ENCODE data around the gene TMEM17. TPM values are rescaled to one million over a fixed set of nuclear protein-coding genes. Genes with fewer than 3 reads are reported as not detected.

Gene TMEM17
- total RNA-seq, 2 donors from 2014 or later = 2.3 to 3.3 TPM

- Histone ChIP-seq H3K36me3 (replicated peaks in 1 of 2; ENCODE audit: insufficient read depth in 1 of 2, low read depth in 2 of 2) (no peaks in the 10 kb centered on the region), H3K9me3 (no peaks in the 10 kb centered on the region), H3K27me3 (no peaks in the 10 kb centered on the region), H3K4me1 (peaks cover 22% of the 10 kb centered on the region), H3K4me3 (no peak overlapping the region), H3K27ac (no peak overlapping the region)
- no peak for TF ChIP-seq CTCF (IDR thresholded peaks at IDR 0.05)
- TF ChIP-seq POLR2A (IDR thresholded peaks at IDR 0.05) = no peak
- 94 to 96% methylated on average over 4 of the region's 4 CpGs for WGBS, 2 donors
- intact Hi-C loops (cut with DNase I) = no loop called here
- ATAC-seq (no peak), DNase-seq (no peak)
Observed at GRCh38 chr2:62461017-62461553, 44.9 kb downstream of the TMEM17 start.

GRCh38 chr2:62460175-62460574 lies 45.8 kb downstream of the TMEM17 start:
- Histone ChIP-seq H3K27ac (no peak overlapping the region), H3K36me3 (replicated peaks in 1 of 2; ENCODE audit: insufficient read depth in 1 of 2, low read depth in 2 of 2) (no peaks in the 10 kb centered on the region), H3K4me3 (no peak overlapping the region), H3K27me3 (no peaks in the 10 kb centered on the region), H3K9me3 (no peaks in the 10 kb centered on the region), H3K4me1 (peaks cover 22% of the 10 kb centered on the region)
- 80 to 88% methylated on average over 5 of the region's 5 CpGs for WGBS, 2 donors
- DNase-seq (no peak), ATAC-seq (no peak)
- TF ChIP-seq CTCF (IDR thresholded peaks at IDR 0.05) = no peak
- no peak for TF ChIP-seq POLR2A (IDR thresholded peaks at IDR 0.05)
- intact Hi-C loops (cut with DNase I) = no loop called here

GRCh38 chr2:62459672-62460071 lies 46.3 kb downstream of the TMEM17 start:
- intact Hi-C loops (cut with DNase I) = no loop called here
- no peaks in the 10 kb centered on the region for H3K27me3 ChIP-seq
- ATAC-seq = no peak
- no peaks in the 10 kb centered on the region for H3K9me3 ChIP-seq
- no peak overlapping the region for H3K4me3 ChIP-seq
- no peak overlapping the region for H3K27ac ChIP-seq
- no peak for DNase-seq
- no peak for TF ChIP-seq CTCF (IDR thresholded peaks at IDR 0.05)
- TF ChIP-seq POLR2A (IDR thresholded peaks at IDR 0.05) = no peak
- no peaks in the 10 kb centered on the region for H3K36me3 ChIP-seq (replicated peaks in 1 of 2; ENCODE audit: insufficient read depth in 1 of 2, low read depth in 2 of 2)
- H3K4me1 ChIP-seq = peaks cover 22% of the 10 kb centered on the region
- 81 to 86% methylated on average over 2 of the region's 2 CpGs for WGBS, 2 donors

- ATAC-seq = no peak
- no peak for DNase-seq
- Histone ChIP-seq H3K9me3 (no peaks in the 10 kb centered on the region), H3K36me3 (replicated peaks in 1 of 2; ENCODE audit: insufficient read depth in 1 of 2, low read depth in 2 of 2) (no peaks in the 10 kb centered on the region), H3K4me1 (peaks cover 22% of the 10 kb centered on the region), H3K27ac (no peak overlapping the region), H3K4me3 (no peak overlapping the region), H3K27me3 (no peaks in the 10 kb centered on the region)
- TF ChIP-seq CTCF (IDR thresholded peaks at IDR 0.05) (no peak), POLR2A (IDR thresholded peaks at IDR 0.05) (no peak)
- intact Hi-C loops (cut with DNase I) = no loop called here
- 85 to 88% methylated on average over 3 of the region's 3 CpGs for WGBS, 2 donors
Observed at GRCh38 chr2:62459106-62459505, 46.9 kb downstream of the TMEM17 start.

GRCh38 chr2:62458671-62459081 lies 47.3 kb downstream of the TMEM17 start:
- TF ChIP-seq POLR2A (IDR thresholded peaks at IDR 0.05) (no peak), CTCF (IDR thresholded peaks at IDR 0.05) (no peak)
- Histone ChIP-seq H3K27ac (no peak overlapping the region), H3K4me1 (peaks cover 22% of the 10 kb centered on the region), H3K4me3 (no peak overlapping the region), H3K27me3 (no peaks in the 10 kb centered on the region), H3K9me3 (no peaks in the 10 kb centered on the region), H3K36me3 (replicated peaks in 1 of 2; ENCODE audit: insufficient read depth in 1 of 2, low read depth in 2 of 2) (no peaks in the 10 kb centered on the region)
- 91 to 98% methylated on average over 6 of the region's 6 CpGs for WGBS, 2 donors
- intact Hi-C loops (cut with DNase I) = no loop called here
- DNase-seq = no peak
- no peak for ATAC-seq
